K562 treated with DMSO at 1 percent for 48 hours (cell line): ENCODE results near the gene CLTCL1. TPM values are rescaled to one million over a fixed set of nuclear protein-coding genes. Genes with fewer than 3 reads are reported as not detected.

Experiments used
- total RNA-seq: library from RNA; unstranded; fragments of 300-600 nt; gene quantifications from 2 replicates; pipeline ENCODE4 v1.2.3, GENCODE V29; 2022; ENCODE audit warnings: low replicate concordance; ENCODE audit errors: extremely low read depth

The CLTCL1 gene
- total RNA-seq: not detected in 2 replicates

GRCh38 chr22:19291580-19292457 is at the start of gene CLTCL1:
Gene CLTCL1 (minus strand): TSS chr22:19291719. CDS start chr22:19291641, 78 bp downstream.

GRCh38 chr22:19178657-19179496 is 112.6 kb downstream of the CLTCL1 start, which contains the start of gene SLC25A1:
Gene SLC25A1 (minus strand): TSS chr22:19178736. CDS start chr22:19178673, 63 bp downstream.

GRCh38 chr22:19149991-19150390 is 141.5 kb downstream of the CLTCL1 start, which contains the start of gene GSC2:
Gene GSC2 (minus strand): TSS chr22:19150292. CDS start chr22:19150283, 9 bp downstream.

GRCh38 chr22:19130959-19131684 is 160.4 kb downstream of the CLTCL1 start, which contains the start of gene TSSK2:
Gene TSSK2 (plus strand): TSS chr22:19131308. CDS start chr22:19131400, 92 bp downstream.

Other genes with a start within 250 kb of the CLTCL1 start
- gene DGCR2, start 169.3 kb downstream of the CLTCL1 start, total RNA-seq: 133 TPM in 1 of 2 replicates, not detected in the other
- not detected in 2 replicates for gene TSSK2, start 160.4 kb downstream of the CLTCL1 start, total RNA-seq
- 189 TPM in 1 of 2 replicates, not detected in the other for gene ESS2, start 147.1 kb downstream of the CLTCL1 start, total RNA-seq
- gene GSC2, start 141.4 kb downstream of the CLTCL1 start, total RNA-seq: not detected in 2 replicates
- not detected in 2 replicates for gene SLC25A1, start 113.0 kb downstream of the CLTCL1 start, total RNA-seq
- gene HIRA, start 140.0 kb upstream of the CLTCL1 start, total RNA-seq: not detected in 2 replicates
- gene MRPL40, start 140.8 kb upstream of the CLTCL1 start, total RNA-seq: not detected in 2 replicates
- not detected in 2 replicates for gene C22orf39, start 156.0 kb upstream of the CLTCL1 start, total RNA-seq
- not detected in 2 replicates for gene UFD1, start 187.5 kb upstream of the CLTCL1 start, total RNA-seq
- gene CDC45, start 188.2 kb upstream of the CLTCL1 start, total RNA-seq: not detected in 2 replicates
- not detected in 2 replicates for gene CLDN5, start 232.7 kb upstream of the CLTCL1 start, total RNA-seq